Measurements from ENCODE around the gene TWNK.

Gene TWNK

DNA sequence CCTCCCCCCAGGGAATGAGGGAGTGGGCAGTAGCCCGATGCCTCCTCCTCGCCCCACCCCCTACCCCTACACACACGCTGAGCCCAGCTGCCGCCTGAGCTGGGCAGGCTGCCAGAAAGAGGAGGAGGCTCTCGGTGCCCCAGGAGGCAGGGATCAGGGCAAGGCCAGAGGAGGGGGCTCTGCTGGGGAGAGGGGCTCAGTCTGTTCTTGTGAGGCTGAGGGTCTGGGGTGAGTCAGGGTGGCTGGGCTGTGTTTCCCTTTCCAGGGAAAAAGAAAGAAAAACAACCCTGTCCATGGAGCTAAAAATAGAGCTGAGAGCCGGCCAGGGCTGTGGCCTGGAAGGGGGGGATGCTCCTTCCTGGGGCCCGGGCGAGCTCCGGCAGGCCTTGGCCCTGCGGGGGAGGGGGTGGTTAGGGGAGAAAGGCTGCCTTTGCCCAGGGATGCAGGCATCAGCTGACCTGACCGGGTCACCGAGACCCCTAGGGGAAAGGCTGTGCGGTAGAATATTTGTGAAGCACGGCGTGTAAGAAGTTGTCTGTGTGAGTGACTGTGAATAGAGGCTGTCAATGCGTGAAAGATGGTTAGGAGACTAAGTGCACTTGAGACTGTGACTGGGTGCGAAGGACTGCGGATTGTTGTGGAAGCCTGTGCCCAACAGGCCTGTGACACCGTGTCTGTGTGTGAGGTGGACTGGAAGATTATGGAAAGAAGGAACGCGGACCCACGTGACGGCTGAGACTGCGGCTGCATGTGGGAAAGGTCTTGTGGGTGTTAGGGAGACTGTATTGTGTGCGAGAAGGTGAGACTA lies 11.0 kb downstream of the TWNK start:
- peak; percentile 69 for DNase-seq

DNA sequence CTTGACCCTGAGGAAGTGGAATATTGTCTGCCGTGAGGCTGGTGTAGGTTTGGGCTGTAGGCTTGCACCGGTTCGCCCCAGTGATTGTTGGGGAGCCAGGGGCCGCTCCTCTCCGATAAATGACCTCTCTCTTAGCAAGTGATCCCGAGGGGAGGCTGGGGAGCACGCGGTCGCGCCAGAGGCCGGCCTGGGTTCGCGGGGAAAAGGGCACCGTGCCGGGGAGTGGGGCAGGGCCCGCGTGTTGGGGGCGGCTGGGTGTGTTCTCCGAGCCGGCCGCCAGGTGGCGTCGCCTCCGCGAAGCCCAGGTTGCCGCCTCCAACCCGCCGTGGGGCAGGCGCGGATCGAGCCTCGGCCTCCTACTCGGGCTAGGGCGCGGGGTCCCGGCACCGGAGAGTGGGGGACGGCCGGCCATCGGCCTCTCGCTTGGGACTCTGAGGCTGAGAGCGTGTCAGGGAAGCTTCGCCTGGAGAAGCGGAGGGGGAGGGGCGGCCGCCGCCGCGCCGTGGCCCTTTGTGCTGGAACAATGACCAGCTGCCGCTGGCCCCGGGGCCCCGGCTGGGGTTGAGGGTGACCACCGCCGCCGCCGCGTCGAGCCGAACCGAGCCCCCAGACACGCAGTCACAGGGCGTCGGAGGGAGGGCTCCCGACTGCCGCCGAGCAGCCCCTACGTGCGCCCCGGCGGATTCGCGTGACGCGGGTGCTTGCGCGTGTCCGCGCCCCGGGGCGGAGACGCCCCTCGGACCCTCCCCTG lies 11.8 kb downstream of the TWNK start:
- no peak for DNase-seq

DNA sequence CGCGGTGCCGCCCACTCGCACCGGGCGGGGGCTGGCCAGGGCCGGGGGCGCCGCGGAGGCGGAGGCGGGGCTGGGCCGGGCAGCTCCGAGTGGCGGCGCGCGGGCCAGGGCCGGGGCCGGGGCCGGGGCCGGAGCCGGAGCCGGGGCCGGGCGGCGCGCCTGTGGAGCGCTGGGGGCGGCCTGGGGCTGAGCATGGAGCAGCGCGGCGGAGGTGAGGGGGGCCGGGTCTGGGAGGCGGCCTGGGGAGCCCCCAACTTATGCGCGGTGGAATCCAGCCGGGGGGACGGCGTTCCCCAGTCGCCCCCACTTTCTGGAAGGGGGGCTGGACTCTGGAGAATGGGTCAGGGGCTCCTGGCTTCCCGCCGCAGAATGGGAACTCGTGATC lies 12.4 kb downstream of the TWNK start, which contains the start of gene LZTS2:
LZTS2 (plus strand) TSS at position 67 of the 385 bp plus-strand sequence. CDS start 2,731 bp downstream, outside the sequence.
- DNase-seq: no peak

DNA sequence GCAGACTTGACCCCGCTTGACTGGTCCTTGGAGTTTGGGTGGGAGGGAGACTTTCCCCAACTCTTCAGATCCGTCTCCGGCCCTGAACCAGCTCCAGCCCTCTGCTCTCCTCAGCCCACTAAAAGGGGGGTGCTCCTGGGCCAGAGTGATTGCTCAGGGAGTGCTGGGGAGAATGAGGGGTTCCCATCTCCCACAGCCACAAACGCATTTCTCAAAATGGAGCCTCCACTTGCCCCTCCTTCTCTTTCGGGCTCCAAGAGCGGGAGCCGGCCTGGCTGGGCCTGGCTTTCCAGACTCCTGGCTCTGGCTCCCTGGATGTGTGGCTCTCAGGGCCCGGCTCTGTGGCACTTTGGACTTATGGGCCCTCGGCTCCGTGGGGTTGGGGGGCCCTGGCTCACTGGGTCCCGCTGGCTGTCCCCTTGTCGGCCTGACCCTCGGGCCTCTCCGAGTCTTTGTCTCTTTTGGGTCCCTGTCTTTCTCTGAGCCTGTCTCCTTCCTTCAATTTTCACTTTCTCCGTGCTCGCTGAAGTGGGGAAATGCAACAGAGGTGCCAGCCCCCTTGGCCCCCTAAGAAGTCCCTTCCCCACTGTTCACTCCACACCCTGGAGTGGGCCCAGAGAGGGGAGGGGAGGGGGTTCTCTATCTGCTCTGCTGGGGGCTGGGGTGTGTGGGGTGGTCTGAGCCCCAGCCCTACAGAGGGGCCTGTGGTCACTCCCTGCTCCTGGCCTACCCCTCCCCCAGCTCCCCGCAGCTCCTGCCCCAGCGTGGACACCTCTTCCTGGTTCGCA lies 13.0 kb downstream of the TWNK start:
- DNase-seq: no peak

DNA sequence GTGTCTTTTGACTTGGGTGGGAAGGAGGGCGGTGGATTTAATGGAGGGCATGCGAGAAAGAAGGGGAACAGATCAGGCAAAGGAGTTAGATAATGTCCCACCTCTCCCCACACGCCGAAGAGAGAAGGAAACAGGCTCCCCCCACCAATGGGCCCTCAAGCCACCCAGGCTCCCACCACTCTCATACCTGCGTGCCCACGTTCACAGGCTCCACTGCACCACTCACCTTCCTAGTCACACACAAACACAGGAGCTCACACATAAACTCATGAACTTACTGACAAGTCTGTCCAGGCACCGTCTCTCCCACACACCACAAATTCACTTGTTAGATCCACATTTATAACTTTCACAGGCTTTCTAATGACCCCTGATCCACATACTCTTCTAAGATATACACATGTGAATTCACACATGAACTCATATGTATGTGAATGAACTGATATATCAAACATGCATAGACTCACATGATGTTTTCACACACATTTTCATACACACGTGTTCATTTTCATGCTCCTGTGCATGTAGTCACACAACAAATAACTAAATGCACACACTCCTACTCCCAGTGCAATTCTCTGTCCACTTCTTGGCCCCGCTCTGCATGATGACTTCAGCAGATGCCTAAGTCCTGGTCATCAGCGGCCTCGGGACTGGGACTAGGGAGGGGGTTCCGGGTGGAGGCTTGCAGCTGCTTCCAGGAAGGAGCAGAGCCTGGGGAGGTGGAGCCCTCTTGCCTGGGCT lies 13.7 kb downstream of the TWNK start:
- DNase-seq: no peak

DNA sequence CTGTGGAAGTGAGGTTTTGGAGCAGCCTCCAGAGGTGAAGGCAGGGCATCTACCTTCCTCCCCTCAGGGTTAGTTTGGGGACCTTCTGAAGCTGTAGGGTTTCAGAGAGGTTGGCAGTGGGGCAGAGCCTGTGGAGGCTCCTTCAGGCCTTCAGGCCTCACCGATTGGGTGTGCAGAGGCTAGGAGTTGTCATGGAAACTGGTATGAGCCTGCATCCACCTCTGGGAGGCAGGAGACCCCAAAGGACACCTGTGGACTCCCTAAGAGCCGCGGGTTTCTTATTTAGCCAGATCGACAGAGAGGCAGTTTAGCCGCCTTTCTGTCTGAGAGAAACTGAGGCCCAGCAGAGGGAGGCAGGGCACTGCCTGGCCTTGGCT lies 14.3 kb downstream of the TWNK start:
- no peak for DNase-seq

DNA sequence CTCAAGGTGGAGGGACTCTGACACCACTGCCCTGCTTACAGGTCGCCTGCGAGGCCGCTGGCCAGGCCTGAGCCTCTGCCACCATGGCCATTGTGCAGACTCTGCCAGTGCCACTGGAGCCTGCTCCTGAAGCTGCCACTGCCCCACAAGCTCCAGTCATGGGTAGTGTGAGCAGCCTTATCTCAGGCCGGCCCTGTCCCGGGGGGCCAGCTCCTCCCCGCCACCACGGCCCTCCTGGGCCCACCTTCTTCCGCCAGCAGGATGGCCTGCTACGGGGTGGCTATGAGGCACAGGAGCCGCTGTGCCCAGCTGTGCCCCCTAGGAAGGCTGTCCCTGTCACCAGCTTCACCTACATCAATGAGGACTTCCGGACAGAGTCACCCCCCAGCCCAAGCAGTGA lies 15.1 kb downstream of the TWNK start:
- DNase-seq: no peak

GRCh38 chr10:101003639-101004206 lies 16.4 kb downstream of the TWNK start:
- DNase-seq: no peak

DNA sequence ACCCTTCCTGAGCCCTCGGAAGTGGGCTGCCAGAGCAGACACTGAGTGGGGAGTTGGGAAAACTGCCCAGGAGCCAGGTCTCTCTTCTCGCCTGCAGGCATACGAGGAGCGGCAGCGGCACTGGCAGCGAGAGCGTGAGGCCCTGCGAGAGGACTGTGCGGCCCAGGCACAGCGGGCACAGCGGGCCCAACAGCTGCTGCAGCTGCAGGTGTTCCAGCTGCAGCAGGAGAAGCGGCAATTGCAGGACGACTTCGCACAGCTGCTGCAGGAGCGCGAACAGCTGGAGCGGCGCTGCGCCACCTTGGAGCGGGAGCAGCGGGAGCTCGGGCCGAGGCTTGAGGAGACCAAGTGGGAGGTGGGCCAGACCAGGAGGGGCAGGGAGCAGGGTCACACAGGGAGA lies 18.0 kb downstream of the TWNK start:
- DNase-seq: no peak

GRCh38 chr10:101005869-101006567 lies 18.7 kb downstream of the TWNK start:
- no peak for DNase-seq

- DNase-seq: peak; percentile 63
Measured at GRCh38 chr10:101006593-101007098, 19.3 kb downstream of the TWNK start.

- DNase-seq: peak; percentile 61
Measured at GRCh38 chr10:101007099-101007711, 19.9 kb downstream of the TWNK start.

GRCh38 chr10:101007915-101008822 lies 20.8 kb downstream of the TWNK start:
- no peak for DNase-seq

DNA sequence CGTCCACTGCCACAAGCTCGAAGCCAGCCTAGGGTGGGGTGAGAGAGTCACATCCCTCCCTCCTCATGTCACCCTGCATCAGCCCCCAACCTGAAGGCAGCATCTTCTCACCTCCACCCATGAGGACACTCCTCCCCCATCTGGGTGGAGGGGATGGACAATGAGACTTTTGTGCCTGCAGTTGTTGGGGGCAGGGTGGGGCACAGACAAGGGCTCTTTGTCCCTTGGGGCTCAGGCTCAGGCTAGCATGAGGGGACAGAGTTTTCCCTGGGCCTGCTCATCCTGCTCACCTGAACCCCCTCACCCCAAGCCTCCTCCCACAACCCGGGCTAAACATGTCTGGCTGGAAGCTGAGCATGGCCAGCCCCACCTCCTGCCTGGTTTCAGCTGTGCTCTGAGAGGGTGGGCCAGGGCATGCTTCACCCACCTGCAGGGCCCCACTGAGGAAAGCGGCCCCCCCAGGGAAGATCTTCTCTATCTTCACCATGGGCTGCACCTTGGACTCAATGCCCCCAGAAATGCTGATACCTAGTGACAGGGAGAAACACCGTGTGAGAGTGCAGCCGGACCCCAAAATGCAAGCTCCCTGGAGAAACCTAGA lies 21.6 kb downstream of the TWNK start:
- DNase-seq: no peak

DNA sequence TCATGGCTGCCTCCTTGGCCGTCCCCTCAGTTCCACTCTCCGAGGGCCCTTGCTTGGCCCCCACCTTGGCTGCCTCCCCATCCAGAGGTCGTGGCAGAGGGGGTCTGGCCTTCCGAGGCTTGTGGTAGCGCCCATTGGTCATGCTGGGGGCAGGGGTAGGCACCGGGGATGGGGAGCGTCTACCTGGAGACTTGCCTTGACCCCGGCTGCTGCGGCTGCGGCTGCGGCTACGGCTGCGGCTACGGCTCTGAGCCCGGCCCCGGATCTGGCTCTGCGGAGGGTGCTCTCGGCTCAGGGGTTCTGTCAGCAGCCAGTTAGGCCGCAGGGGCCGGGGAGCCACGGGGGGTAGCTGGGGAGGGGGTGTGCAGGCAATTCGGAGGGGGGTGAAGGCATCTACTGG lies 23.0 kb downstream of the TWNK start:
- DNase-seq: no peak

DNA sequence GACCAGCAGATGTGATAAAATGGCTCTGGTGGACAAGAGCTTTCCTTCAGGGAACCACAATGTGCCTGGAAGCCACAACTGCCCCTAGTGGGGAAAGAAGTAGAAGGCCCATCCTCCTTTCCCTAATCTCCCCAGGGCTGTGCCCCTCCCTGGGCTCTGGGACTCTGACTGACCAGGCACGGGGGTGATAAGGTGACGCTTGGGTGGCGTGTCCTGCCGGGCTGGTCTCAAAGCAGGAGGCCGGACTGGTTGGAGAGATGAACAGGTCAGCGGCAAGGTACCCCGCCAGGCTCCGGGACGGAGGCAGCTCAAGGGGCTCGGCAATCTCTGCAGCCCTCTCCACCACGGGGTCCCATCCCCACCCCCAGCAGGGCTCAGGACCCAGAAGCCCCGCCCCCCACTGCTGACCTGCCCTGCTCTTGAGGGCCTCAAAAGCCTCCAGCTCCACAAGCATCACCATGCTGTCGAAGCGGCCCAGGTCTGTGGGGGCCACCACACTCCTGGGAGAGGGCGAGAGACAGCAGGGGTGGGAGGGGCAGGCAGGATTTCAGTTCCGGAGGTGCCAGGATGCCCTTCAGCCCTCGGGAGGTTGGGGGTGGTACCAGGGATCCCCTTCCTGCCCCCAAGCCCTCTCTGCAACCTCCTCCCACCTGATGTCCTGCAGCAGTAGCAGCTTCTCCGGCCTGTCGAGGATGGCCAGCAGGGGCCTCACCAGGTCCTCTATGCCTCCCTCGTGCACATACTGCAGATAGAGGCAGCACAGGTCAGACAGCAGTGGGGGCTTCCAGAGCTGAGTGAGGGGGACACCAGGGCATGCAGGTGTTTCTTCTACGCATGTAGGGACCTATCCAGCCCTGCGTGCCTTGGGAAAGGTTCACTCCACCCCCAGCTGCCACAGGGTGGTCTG lies 24.4 kb downstream of the TWNK start:
- DNase-seq: no peak

- DNase-seq: peak; percentile 77
Measured at GRCh38 chr10:101012525-101013364, 25.4 kb downstream of the TWNK start.

Measured in DMS 273 treated with DMSO at 0.1 percent for 48 hours (cell line).